ENCODE data around the gene DYNC1H1. TPM values are rescaled to one million over a fixed set of nuclear protein-coding genes. Genes with fewer than 3 reads are reported as not detected.

DYNC1H1 gene
- total RNA-seq, 1 experiment from 2014 or later = 361 TPM

GRCh38 chr14:101975231-101975630 lies 10.9 kb downstream of the DYNC1H1 start:
- H3K9me3 ChIP-seq (ENCODE audit: control insufficient read depth in 1 of 2, insufficient read depth in 1 of 2, low read depth in 1 of 2, low read length in 2 of 2) = no peaks in the 10 kb centered on the region
- ChIA-PET POLR2A (no interaction called here), RAD21 (ENCODE audit: low non-redundant PET in 1 of 2, low total read pairs in 2 of 2, uncharacterized antibody in 2 of 2, unreplicated experiment in 2 of 2) (no interaction called here), CTCF (no interaction called here)
- H3K79me2 ChIP-seq (ENCODE audit: insufficient read depth, low read length) = peaks cover 63% of the 10 kb centered on the region
- H3K27ac ChIP-seq (ENCODE audit: low read depth, low read length) = no peak overlapping the region
- H3K27me3 ChIP-seq (ENCODE audit: insufficient read depth, low read length) = no peaks in the 10 kb centered on the region
- no peaks in the 10 kb centered on the region for H3K9me2 ChIP-seq (ENCODE audit: insufficient read depth)
- no peaks in the 10 kb centered on the region for H4K20me1 ChIP-seq (ENCODE audit: insufficient read depth)
- ATAC-seq (no peak), DNase-seq (ENCODE audit: low read depth, low spot score) (no peak)
- H3K4me1 ChIP-seq (ENCODE audit: control insufficient read depth in 1 of 2, insufficient read depth in 2 of 2, low read length in 2 of 2) = peaks cover 30 to 36% of the 10 kb centered on the region in 2 experiments
- no peak overlapping the region for H3K4me3 ChIP-seq (replicated peaks in 1 of 2; ENCODE audit: low read depth in 1 of 2, low read length in 2 of 2)
- H2AFZ ChIP-seq (ENCODE audit: low read depth, low read length, poor library complexity, severe bottlenecking) = no peak overlapping the region
- H3K4me2 ChIP-seq (ENCODE audit: low read length) = no peak overlapping the region
- intact Hi-C loops (cut with micrococcal nuclease) = no loop called here
- no TSS peak for BruUV-seq (replicated peaks)
- peaks cover 20 to 26% of the 10 kb centered on the region in 2 experiments; a peak in 3 of 4 replicates for H3K36me3 ChIP-seq (ENCODE audit: control insufficient read depth in 1 of 2, insufficient read depth in 2 of 2, low read length in 2 of 2)
- TF ChIP-seq CBX3 (IDR thresholded peaks at IDR 0.05; ENCODE audit: low read depth) (no peak), SIN3A (IDR thresholded peaks at IDR 0.05; ENCODE audit: low read depth) (no peak), EGR1 (IDR thresholded peaks at IDR 0.05; ENCODE audit: low read depth) (no peak), ZBTB33 (IDR thresholded peaks at IDR 0.05; ENCODE audit: extremely low read depth, insufficient replicate concordance, low read length) (no peak), ATF3 (IDR thresholded peaks at IDR 0.05) (no peak)
- no peak overlapping the region for H3K9ac ChIP-seq (ENCODE audit: low read length)

GRCh38 chr14:101977311-101978071 lies 13.1 kb downstream of the DYNC1H1 start:
- Histone ChIP-seq H3K4me3 (replicated peaks in 1 of 2; ENCODE audit: low read depth in 1 of 2, low read length in 2 of 2) (no peak overlapping the region), H3K9ac (ENCODE audit: low read length) (no peak overlapping the region), H3K27me3 (ENCODE audit: insufficient read depth, low read length) (no peaks in the 10 kb centered on the region), H3K9me2 (ENCODE audit: insufficient read depth) (no peaks in the 10 kb centered on the region), H3K79me2 (ENCODE audit: insufficient read depth, low read length) (peaks cover 43% of the 10 kb centered on the region), H3K36me3 (ENCODE audit: control insufficient read depth in 1 of 2, insufficient read depth in 2 of 2, low read length in 2 of 2) (peaks cover 29 to 37% of the 10 kb centered on the region in 2 experiments; a peak in 3 of 4 replicates), H3K27ac (ENCODE audit: low read depth, low read length) (no peak overlapping the region), H3K4me2 (ENCODE audit: low read length) (no peak overlapping the region), H4K20me1 (ENCODE audit: insufficient read depth) (no peaks in the 10 kb centered on the region), H3K4me1 (ENCODE audit: control insufficient read depth in 1 of 2, insufficient read depth in 2 of 2, low read length in 2 of 2) (peaks cover 25 to 26% of the 10 kb centered on the region in 2 experiments), H3K9me3 (ENCODE audit: control insufficient read depth in 1 of 2, insufficient read depth in 1 of 2, low read depth in 1 of 2, low read length in 2 of 2) (no peaks in the 10 kb centered on the region), H2AFZ (ENCODE audit: low read depth, low read length, poor library complexity, severe bottlenecking) (no peak overlapping the region)
- no TSS peak for BruUV-seq (replicated peaks)
- ChIA-PET RAD21 (ENCODE audit: low non-redundant PET in 1 of 2, low total read pairs in 2 of 2, uncharacterized antibody in 2 of 2, unreplicated experiment in 2 of 2) (no interaction called here), POLR2A (no interaction called here), CTCF (no interaction called here)
- DNase-seq (ENCODE audit: low read depth, low spot score) (no peak), ATAC-seq (no peak)
- intact Hi-C loops (cut with micrococcal nuclease) = no loop called here
- TF ChIP-seq POLR2AphosphoS5 (IDR thresholded peaks at IDR 0.05; ENCODE audit: low read depth, low read length) (no peak), ATF3 (IDR thresholded peaks at IDR 0.05) (no peak), ELF1 (IDR thresholded peaks at IDR 0.05; ENCODE audit: borderline replicate concordance, low read depth) (no peak), EZH2phosphoT487 (IDR thresholded peaks at IDR 0.05; ENCODE audit: borderline replicate concordance) (no peak), REST (IDR thresholded peaks at IDR 0.05; ENCODE audit: low read depth) (no peak), EZH2 (IDR thresholded peaks at IDR 0.05) (no peak), FOSL1 (IDR thresholded peaks at IDR 0.05; ENCODE audit: low read depth) (no peak), ZNF274 (IDR thresholded peaks at IDR 0.05; ENCODE audit: low read depth, low read length) (no peak), MAX (IDR thresholded peaks at IDR 0.05) (no peak)

All from HCT116 (cell line).